GM19455 (cell line): ENCODE results near the gene NKD1.
"Not testable (repeated sequence)": the region's sequence is repeated elsewhere in the genome, so short reads cannot be mapped to it uniquely, and the experiment has no call there.

Experiments
- ATAC-seq: cut with Tn5 transposase; IDR thresholded peaks from one replicate; pipeline ENCODE4 v1.9.1; 2021; ENCODE audit not compliant: unreplicated experiment

The NKD1 gene, protein sequence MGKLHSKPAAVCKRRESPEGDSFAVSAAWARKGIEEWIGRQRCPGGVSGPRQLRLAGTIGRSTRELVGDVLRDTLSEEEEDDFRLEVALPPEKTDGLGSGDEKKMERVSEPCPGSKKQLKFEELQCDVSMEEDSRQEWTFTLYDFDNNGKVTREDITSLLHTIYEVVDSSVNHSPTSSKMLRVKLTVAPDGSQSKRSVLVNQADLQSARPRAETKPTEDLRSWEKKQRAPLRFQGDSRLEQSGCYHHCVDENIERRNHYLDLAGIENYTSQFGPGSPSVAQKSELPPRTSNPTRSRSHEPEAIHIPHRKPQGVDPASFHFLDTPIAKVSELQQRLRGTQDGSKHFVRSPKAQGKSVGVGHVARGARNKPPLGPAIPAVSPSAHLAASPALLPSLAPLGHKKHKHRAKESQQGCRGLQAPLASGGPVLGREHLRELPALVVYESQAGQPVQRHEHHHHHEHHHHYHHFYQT

GRCh38 chr16:50548125-50548908 lies at the start of gene NKD1:
Gene NKD1 (plus strand): TSS chr16:50548396. CDS start chr16:50548554, 158 bp downstream.
- ATAC-seq = peak; percentile 83

- ATAC-seq = no peak
Observed at GRCh38 chr16:50498431-50499155, 49.6 kb upstream of the NKD1 start.

DNA sequence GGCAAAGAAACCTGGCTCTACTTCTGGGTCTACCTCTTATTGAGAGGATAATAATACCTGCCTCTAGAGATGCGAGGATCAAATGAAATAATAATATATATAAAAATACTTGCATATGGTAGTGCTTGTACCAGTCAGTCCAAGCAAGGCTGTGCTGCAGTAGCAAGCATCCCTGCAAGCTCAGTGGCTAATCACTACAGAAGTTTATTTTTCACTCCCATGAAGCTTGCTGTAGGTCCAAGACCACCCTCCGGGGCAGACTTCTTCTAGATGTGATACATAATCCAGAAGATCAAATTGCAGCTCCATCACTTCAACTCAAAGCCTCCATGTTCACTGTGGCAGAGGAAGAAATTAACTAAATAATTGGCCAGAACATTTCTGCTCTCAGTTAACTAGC lies 48.9 kb upstream of the NKD1 start:
- no peak for ATAC-seq

- ATAC-seq = no peak
Observed at GRCh38 chr16:50500171-50500874, 47.9 kb upstream of the NKD1 start.

DNA sequence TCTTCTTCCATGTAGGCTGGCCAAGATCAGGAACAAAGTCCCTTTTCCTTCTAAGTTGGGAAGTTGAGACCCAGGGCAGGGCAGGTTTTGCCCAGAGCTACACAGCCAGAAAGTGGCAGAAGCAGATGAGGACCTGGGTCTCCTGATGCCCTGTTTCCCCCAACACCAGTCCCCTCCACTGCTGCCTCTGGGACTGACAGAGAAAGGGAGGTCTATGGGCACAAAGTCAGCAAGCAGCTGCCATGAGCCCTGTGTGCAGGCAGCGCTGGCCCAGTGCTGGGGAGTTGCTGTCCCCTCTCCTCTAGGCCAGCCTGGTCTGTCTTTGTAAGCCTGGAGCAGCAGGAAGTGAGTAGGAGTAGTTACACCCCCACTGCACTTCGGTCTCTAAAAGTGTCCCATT lies 46.9 kb upstream of the NKD1 start:
- no peak for ATAC-seq

DNA sequence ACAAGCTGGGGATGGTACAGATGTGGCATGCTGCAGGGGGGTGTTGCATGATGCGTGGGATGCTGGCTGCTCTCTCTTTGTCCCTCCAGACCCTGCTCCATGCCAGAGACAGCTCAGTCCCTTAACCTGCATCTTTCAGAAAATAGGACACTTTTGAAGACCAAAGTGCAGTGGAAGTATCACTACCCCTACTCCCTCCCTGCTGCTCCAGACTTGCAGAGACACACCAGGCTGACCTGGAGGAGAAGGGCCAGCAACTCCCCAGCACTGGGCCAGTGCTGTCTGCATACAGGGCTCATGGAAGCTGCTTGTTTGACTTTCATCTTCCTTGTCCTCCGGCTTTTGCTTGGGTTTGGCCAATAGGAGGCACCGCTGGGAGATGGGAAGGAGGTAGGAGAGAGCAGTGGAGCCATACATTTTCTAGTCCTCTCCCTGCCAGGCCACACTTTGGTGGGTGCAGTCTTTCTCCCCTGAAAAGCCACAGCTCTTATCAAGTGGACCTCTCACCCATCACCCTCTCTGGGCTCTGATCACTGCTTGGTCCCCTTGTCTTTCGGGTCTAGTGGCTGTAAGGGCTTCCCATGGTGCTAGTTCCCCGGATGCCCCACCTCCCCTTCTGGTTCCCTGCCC lies 46.1 kb upstream of the NKD1 start:
- ATAC-seq = no peak

DNA sequence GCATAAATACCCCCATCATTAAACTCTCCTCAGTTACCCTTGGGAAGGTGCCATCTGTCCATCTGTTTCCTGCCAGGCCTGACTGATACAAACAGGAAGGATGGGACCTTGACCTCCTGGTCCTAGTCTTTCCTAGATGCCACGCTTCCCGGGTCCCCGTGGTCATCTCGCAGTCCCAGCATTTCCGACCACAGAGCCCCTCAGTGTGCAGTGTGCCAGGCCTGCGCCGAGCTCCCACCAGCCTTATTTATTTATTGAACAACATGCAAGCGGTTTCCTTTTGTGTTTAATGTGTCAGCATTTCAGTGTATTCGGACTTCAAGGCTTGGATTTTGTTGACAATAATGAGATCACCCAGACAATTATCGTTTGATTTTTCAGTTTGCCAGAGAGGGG lies 45.6 kb upstream of the NKD1 start:
- no peak for ATAC-seq

DNA sequence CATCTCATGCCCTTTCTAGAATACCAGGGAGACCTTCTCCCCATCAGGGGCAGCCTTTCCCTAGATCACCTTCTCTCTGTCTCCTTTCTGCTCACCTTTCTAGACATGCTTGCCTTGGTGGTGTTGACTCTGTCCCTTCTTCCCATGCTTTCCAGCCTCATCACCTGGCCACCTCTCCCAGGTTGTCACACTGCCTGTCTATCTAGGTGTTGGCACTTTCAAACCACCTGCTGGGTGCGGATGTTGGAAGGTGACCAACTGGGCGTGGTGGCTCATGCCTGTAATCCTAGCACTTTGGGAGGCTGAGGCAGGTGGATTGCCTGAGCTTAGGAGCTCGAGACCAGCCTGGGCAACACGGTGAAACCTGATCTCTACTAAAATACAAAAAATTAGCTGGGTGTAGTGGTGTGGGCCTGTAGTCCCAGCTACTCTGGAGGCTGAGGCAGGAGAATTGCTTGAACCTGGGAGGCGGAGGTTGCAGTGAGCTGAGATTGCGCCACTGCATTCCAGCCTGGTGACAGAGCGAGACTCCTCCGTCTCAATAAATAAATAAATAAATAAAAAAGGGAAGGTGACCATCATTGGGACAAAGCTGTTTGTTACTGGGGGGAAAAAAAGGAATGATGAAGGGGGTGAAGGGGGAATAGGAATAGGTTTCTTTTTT lies 44.2 kb upstream of the NKD1 start:
- not testable (repeated sequence) for ATAC-seq

GRCh38 chr16:50505115-50505514 lies 43.1 kb upstream of the NKD1 start:
- ATAC-seq = no peak

GRCh38 chr16:50505714-50506542 lies 42.3 kb upstream of the NKD1 start:
- ATAC-seq = no peak

- no peak for ATAC-seq
Observed at GRCh38 chr16:50506543-50506937, 41.7 kb upstream of the NKD1 start.

DNA sequence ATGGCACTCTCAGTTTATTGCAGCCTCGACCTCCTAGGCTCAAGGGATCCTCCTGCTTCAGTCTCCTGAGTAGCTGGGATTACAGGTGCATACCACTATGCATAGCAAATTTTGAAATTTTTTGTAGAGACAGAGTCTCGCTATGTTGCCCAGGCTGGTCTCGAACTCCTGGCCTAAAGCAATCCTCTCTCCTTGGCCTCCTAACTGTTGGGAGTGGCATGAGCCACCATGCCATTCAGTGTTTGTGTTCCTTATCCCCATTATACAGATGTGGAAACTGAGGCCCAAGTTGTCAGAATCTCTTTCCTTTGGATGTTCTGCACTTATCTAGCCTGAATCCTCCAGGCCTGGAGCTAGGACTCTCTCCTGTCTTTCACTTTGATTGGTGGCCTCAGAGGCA lies 40.8 kb upstream of the NKD1 start:
- no peak for ATAC-seq

DNA sequence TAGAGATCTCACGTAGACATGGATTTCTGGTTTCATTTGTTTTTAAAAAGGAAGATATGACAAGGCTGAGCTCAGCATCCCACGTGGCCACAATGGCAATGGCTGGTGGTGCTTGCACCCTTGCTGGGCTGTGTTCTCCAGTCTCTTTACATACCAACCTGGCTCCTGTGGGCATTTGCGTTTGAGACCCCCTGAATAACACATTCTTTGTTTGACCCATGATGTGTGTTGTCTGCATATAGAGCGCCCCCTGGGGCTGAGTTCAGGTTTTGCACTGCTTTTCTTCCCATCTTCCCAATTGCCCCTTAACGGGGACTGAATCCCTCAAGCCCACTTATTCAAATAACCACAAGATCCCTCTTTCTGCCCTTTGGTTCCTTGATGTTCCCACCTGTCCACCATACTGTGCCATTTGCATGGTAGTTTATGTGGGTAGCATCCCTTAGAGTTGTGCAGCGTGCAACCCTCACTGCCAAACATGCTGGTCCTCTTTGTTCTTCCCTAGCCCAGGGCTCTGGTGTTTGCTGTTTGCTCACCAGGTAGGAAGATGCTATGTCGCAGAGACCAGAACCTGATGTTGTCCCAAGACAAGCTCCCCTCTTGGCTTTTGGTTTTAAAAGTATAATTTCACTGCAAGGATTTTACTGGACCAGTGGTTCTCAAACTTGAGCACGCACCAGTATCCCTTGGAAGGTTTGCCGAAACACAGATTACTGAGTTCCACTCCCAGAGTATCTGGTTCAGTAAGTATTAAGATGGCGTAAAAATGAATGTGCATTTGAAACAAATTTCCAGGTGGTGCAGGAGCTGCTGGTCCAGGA lies 38.5 kb upstream of the NKD1 start:
- ATAC-seq = no peak

DNA sequence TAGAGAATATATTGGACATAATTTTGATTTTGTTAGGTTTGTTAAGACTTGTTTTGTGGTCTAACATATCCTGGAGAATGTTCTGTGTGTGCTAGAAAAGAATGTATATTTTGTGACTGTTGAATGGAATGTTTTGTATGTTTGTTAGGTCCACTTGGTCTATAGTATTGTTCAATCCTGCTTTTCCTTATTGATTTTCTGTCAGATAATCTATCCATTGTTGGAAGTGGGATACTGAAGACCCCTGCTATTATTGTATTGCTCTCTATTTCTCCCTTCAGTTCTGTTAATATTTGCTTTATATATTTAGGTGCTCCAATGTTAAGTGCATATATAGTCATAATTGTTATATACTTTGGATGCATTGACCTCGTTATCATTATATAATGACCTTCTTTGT lies 33.0 kb upstream of the NKD1 start:
- ATAC-seq = no peak

- ATAC-seq = no peak
Observed at GRCh38 chr16:50516401-50516800, 31.8 kb upstream of the NKD1 start.

- no peak for ATAC-seq
Observed at GRCh38 chr16:50516890-50517289, 31.3 kb upstream of the NKD1 start.

DNA sequence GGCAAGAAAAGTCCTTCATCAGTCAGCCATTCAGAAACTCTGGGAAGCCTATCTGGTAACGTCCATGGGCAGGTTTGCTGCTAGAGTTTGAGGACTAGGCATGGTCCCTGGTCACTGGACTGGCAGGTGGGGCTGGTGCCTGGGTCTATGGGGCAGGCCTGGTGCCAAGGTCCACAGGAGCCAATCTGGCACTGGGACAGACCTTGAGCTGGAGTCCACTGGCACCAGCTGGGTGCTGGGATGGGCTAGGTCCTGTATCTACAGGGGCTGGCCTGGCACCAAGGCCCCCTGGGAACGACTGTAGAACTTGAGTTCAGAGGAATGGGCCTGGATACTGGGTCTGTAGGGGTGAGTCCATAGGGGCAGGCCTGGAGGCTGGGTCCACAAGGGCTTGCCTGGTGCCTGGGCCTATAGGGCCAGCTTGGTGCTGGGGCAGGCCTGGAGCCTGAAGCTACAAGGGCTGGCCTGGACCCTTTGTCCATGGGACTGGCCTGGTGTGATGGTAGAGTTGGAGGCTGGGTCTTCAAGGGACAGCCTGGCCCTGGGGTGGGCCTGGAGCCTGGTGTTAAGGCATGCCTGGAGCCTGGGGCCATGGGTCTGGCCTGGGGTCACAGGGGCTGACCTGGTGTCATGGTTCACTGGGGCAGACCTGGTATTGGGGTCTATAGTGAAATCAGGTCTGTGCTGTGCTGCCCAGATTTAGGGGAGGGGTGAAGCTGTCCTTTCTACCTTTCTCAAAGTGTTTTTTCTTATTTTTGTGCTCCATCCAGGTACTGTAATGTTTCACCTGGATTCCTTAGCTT lies 30.5 kb upstream of the NKD1 start:
- ATAC-seq = no peak
